Measurements from ENCODE around the gene AZIN2. TPM values are rescaled to one million over a fixed set of nuclear protein-coding genes. Genes with fewer than 3 reads are reported as not detected.

Gene AZIN2
- total and polyA plus RNA-seq, 9 of the 15 experiments (the other 6 are each of a cell fraction or from before 2014, with no cell fraction given): 0.06 to 0.91 (median 0.42) TPM; not detected in 2

DNA sequence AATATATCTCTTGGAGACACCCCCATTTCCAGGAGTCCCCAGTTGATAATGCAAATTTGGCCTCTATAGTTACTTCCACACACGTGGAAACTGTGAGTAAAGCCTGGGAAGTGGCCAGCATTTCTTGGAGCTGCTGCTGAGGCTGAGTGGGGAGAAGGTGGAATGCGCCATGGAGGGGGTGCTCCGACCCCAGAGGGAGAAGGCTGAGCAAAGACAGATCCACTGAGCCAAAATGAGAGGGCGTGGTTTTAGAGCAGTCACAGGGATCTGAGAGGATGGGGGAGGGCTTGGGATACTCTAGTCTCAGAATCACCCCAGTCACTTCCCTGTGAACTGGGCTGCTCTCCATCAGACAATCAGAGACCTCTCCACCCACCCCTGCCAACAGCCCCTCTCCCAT is 62.2 kb downstream of the AZIN2 start:
- ATAC-seq: no peak
- peaks cover 0 to 7% of the 10 kb centered on the region in 2 experiments; a peak in 2 of 5 replicates for H3K27me3 ChIP-seq (ENCODE audit: control insufficient read depth in 2 of 2, insufficient read depth in 2 of 2, low read length in 2 of 2)
- in situ Hi-C loops (cut with MboI) (no loop called here), intact Hi-C loops (cut with micrococcal nuclease) (no loop called here)
- H3K4me1 ChIP-seq (replicated peaks in 1 of 2; ENCODE audit: control insufficient read depth in 2 of 2, insufficient read depth in 2 of 2, low read length in 2 of 2): peaks cover 5 to 16% of the 10 kb centered on the region in 2 experiments
- CTCF ChIA-PET (ENCODE audit: low intra/inter-chr PET ratio): no interaction called here
- no TSS peak for BruUV-seq (replicated peaks)
- H3K36me3 ChIP-seq (ENCODE audit: control insufficient read depth, insufficient read depth, low read length): no peaks in the 10 kb centered on the region
- no peak overlapping the region for H3K4me3 ChIP-seq
- no peaks in the 10 kb centered on the region for H3K9me3 ChIP-seq (replicated peaks; ENCODE audit: control insufficient read depth, insufficient read depth, low read depth, low read length)
- WGBS (ENCODE audit: insufficient coverage, low coverage, missing lambda C conversion rate): 13% methylated on average over 4 of the region's 4 CpGs
- no peaks in the 10 kb centered on the region for H3K9me1 ChIP-seq (ENCODE audit: control insufficient read depth, insufficient read depth, low read length)
- no peaks in the 10 kb centered on the region for H3K79me2 ChIP-seq (ENCODE audit: control insufficient read depth, insufficient read depth, low read length)
- H3K9ac ChIP-seq (ENCODE audit: insufficient read depth in 1 of 2, low read depth in 2 of 2, low read length in 2 of 2): no peak overlapping the region; a peak in 1 of 4 replicates
- TF ChIP-seq TEAD2 (tag; IDR thresholded peaks at IDR 0.05) (no peak), TFAM (CRISPR knock-in tag; conservative IDR thresholded peaks at IDR 0.05) (no peak), CBX3 (IDR thresholded peaks at IDR 0.05; ENCODE audit: borderline replicate concordance in 1 of 2, low read length in 2 of 2) (no peak), SLC30A9 (CRISPR knock-in tag; IDR thresholded peaks at IDR 0.05) (no peak), RREB1 (CRISPR knock-in tag; IDR thresholded peaks at IDR 0.05) (no peak), ZKSCAN8 (CRISPR knock-in tag; IDR thresholded peaks at IDR 0.05) (no peak), ETV6 (IDR thresholded peaks at IDR 0.05; ENCODE audit: borderline replicate concordance in 1 of 2, low read depth in 2 of 2, low read length in 1 of 2) (no peak), ETV6 (CRISPR knock-in tag; IDR thresholded peaks at IDR 0.05; ENCODE audit: borderline replicate concordance) (no peak), ATF4 (CRISPR knock-in tag; IDR thresholded peaks at IDR 0.05) (no peak), ZNF124 (CRISPR knock-in tag; IDR thresholded peaks at IDR 0.05) (no peak), COPS2 (conservative IDR thresholded peaks at IDR 0.05) (no peak), PHF21A (IDR thresholded peaks at IDR 0.05; ENCODE audit: borderline replicate concordance, low read depth) (no peak), E2F5 (CRISPR knock-in tag; IDR thresholded peaks at IDR 0.05) (no peak)
- H4K20me1 ChIP-seq (replicated peaks; ENCODE audit: control insufficient read depth, insufficient read depth, low read length): no peaks in the 10 kb centered on the region; the same call in 1 of the 2 replicates
- POLR2A ChIA-PET: interaction anchor here (0.5 to 1.5 kb wide), 2 partner anchors 10 to 118 kb away, joined by 3 to 5 read pairs; no protein-coding TSS in a partner anchor
- no peak for FAIRE-seq
- H2AFZ ChIP-seq (ENCODE audit: low read depth, low read length): no peak overlapping the region
- H3K4me2 ChIP-seq (ENCODE audit: insufficient read depth, low read length): no peak overlapping the region
- no peak overlapping the region for H3K27ac ChIP-seq (ENCODE audit: extremely low read depth, low read depth, low read length)
- no peak for DNase-seq (ENCODE audit: extremely low read depth in 1 of 4, low spot score in 3 of 4)

All from K562 (cell line).